H1 (cell line): ENCODE data around the gene CPNE4. TPM values are rescaled to one million over a fixed set of nuclear protein-coding genes. Genes with fewer than 3 reads are reported as not detected.

ENCODE experiments used
- CTCF ChIA-PET: fragments of 300-600 bp; sonication (Branson Sonifier 250); formaldehyde crosslinking; loops from one replicate; lab custom pipeline; 2021; ENCODE audit not compliant: partially characterized antibody; lab: Charles Lee
- POLR2A ChIA-PET: fragments of 300-600 bp; sonication (Branson Sonifier 250); formaldehyde crosslinking; loops from one replicate; lab custom pipeline; 2021; ENCODE audit warnings: inconsistent platforms; ENCODE audit not compliant: partially characterized antibody; lab: Charles Lee
- DNase-seq, 2 experiments: peaks; one replicate each; pipeline versions ENCODE4 v3.0.0 to v3.0.0-alpha.2; 2010 to 2022; ENCODE audit warnings: low spot score in 2 of 2, low read depth in 1 of 2, mixed read lengths in 1 of 2
- FAIRE-seq: peaks from 2 replicates; lab custom pipeline; 2011; peaks lifted over from hg19 to GRCh38; lab: Jason Lieb, UNC
- H2AFZ ChIP-seq: 2 replicates; pipeline ENCODE4 v1.8.1; 2012; ENCODE audit warnings: low read length, inconsistent platforms
- H2AK5ac ChIP-seq: 2 replicates; pipeline ENCODE4 v1.6.1; 2013; ENCODE audit warnings: low read depth, low read length
- H2BK120ac ChIP-seq: replicated peaks from 2 replicates; pipeline ENCODE3; 2013; ENCODE audit warnings: low read depth, low read length, inconsistent platforms
- H2BK12ac ChIP-seq: 2 replicates; pipeline ENCODE4 v1.6.1; 2013; ENCODE audit warnings: low read depth, low read length
- H2BK15ac ChIP-seq: 2 replicates; pipeline ENCODE4 v1.6.1; 2013; ENCODE audit warnings: low read length
- H2BK20ac ChIP-seq: 2 replicates; pipeline ENCODE4 v1.6.1; 2013; ENCODE audit warnings: low read length
- H2BK5ac ChIP-seq: 2 replicates; pipeline ENCODE4 v1.6.1; 2013; ENCODE audit warnings: low read depth, low read length
- H3K14ac ChIP-seq: 2 replicates; pipeline ENCODE4 v1.6.1; 2013; ENCODE audit warnings: inconsistent platforms; ENCODE audit not compliant: insufficient read length
- H3K18ac ChIP-seq: 2 replicates; pipeline ENCODE4 v1.6.1; 2013; ENCODE audit warnings: low read length; ENCODE audit errors: extremely low read depth
- H3K23ac ChIP-seq: 2 replicates; pipeline ENCODE4 v1.6.1; 2013; ENCODE audit warnings: inconsistent platforms; ENCODE audit not compliant: insufficient read length
- H3K23me2 ChIP-seq: 2 replicates; pipeline ENCODE4 v1.6.1; 2013; ENCODE audit warnings: low read depth, low read length
- H3K27ac ChIP-seq: 2 replicates; pipeline ENCODE4 v1.6.1; 2011; ENCODE audit warnings: low read depth, low read length, inconsistent platforms
- H3K27me3 ChIP-seq, 4 experiments: replicated peaks in 1 of 4; 1 replicate in 1 of 4; 2 replicates in 3 of 4; pipeline versions ENCODE4 v1.6.1 to v1.8.1; 2011 to 2013; ENCODE audit warnings: low read length in 3 of 4, mild to moderate bottlenecking in 3 of 4, inconsistent platforms in 2 of 4, mixed read lengths in 2 of 4, moderate library complexity in 1 of 4; ENCODE audit not compliant: control insufficient read depth in 3 of 4, insufficient read depth in 3 of 4; ENCODE audit errors: extremely low read depth in 1 of 4
- H3K36me3 ChIP-seq, 4 experiments: 2 replicates each; pipeline versions ENCODE4 v1.6.1 to v1.8.1; 2011 to 2013; ENCODE audit warnings: mild to moderate bottlenecking in 4 of 4, low read length in 3 of 4, moderate library complexity in 2 of 4, control low read depth in 1 of 4, inconsistent platforms in 1 of 4; ENCODE audit not compliant: insufficient read depth in 4 of 4, control insufficient read depth in 2 of 4
- H3K4ac ChIP-seq: replicated peaks from 2 replicates; pipeline ENCODE3; 2013; ENCODE audit warnings: low read length, low read depth, mixed read lengths, inconsistent platforms; ENCODE audit not compliant: insufficient read length
- H3K4me1 ChIP-seq, 4 experiments: replicated peaks in 1 of 4; 1 replicate in 1 of 4; 2 replicates in 3 of 4; pipeline versions ENCODE4 v1.6.1 to v1.8.1; 2011 to 2013; ENCODE audit warnings: low read length in 3 of 4, inconsistent platforms in 2 of 4, mixed read lengths in 1 of 4; ENCODE audit not compliant: insufficient read depth in 4 of 4, control insufficient read depth in 3 of 4
- H3K4me2 ChIP-seq, 2 experiments: 2 replicates each; pipeline versions ENCODE4 v1.6.1 to v1.8.1; 2011 to 2013; ENCODE audit warnings: low read depth in 2 of 2, low read length in 2 of 2, control low read depth in 1 of 2, inconsistent platforms in 1 of 2, mild to moderate bottlenecking in 1 of 2; ENCODE audit not compliant: insufficient read depth in 1 of 2
- H3K4me3 ChIP-seq, 4 experiments: fragments of 200-600, 300-600 bp in 1 of 4; sonication (generic), shearing (Covaris generic), sonication (Bioruptor Twin) in 1 of 4; 2 replicates each; pipeline versions ENCODE4 v1.5.1 to v1.8.1; 2011 to 2016; ENCODE audit warnings: low read length in 4 of 4, low read depth in 3 of 4, control low read depth in 2 of 4, inconsistent platforms in 2 of 4, mild to moderate bottlenecking in 2 of 4, mixed read lengths in 1 of 4, moderate library complexity in 1 of 4; ENCODE audit not compliant: insufficient read depth in 2 of 4; ENCODE audit errors: extremely low read depth in 1 of 4
- H3K56ac ChIP-seq: replicated peaks from 2 replicates; pipeline ENCODE3; 2013; ENCODE audit warnings: low read depth, mild to moderate bottlenecking, mixed read lengths, low read length, inconsistent platforms; ENCODE audit not compliant: insufficient read length
- H3K79me1 ChIP-seq: 2 replicates; pipeline ENCODE4 v1.6.1; 2013; ENCODE audit warnings: low read depth, low read length, control low read depth
- H3K79me2 ChIP-seq, 2 experiments: 2 replicates each; pipeline versions ENCODE4 v1.6.1 to v1.8.1; 2012 to 2013; ENCODE audit warnings: low read length in 2 of 2, mild to moderate bottlenecking in 2 of 2, inconsistent platforms in 1 of 2; ENCODE audit not compliant: insufficient read depth in 2 of 2, control insufficient read depth in 1 of 2
- H3K9ac ChIP-seq, 4 experiments: replicated peaks in 1 of 4; 1 replicate in 1 of 4; 2 replicates in 3 of 4; pipeline versions ENCODE4 v1.6.1 to v1.8.1; 2011 to 2013; ENCODE audit warnings: low read depth in 3 of 4, low read length in 3 of 4, control low read depth in 2 of 4, mild to moderate bottlenecking in 2 of 4, moderate library complexity in 2 of 4, inconsistent platforms in 1 of 4; ENCODE audit errors: extremely low read depth in 1 of 4
- H3K9me3 ChIP-seq, 2 experiments: 2 replicates each; pipeline versions ENCODE4 v1.6.1 to v1.8.1; 2012 to 2013; ENCODE audit warnings: mild to moderate bottlenecking in 2 of 2, moderate library complexity in 2 of 2, control low read depth in 1 of 2, inconsistent platforms in 1 of 2, low read depth in 1 of 2, low read length in 1 of 2, mixed read lengths in 1 of 2; ENCODE audit not compliant: insufficient read depth in 2 of 2
- H4K20me1 ChIP-seq, 2 experiments: replicated peaks in 1 of 2; 2 replicates each; pipeline versions ENCODE3 to v1.8.1; 2011 to 2013; ENCODE audit warnings: inconsistent platforms in 2 of 2, low read length in 2 of 2, mild to moderate bottlenecking in 1 of 2; ENCODE audit not compliant: insufficient read depth in 2 of 2, control insufficient read depth in 1 of 2
- H4K5ac ChIP-seq: 2 replicates; pipeline ENCODE4 v1.6.1; 2013; ENCODE audit warnings: low read length, low read depth, mixed read lengths, inconsistent platforms; ENCODE audit not compliant: insufficient read length
- H4K8ac ChIP-seq: 2 replicates; pipeline ENCODE4 v1.8.0; 2013; ENCODE audit warnings: mild to moderate bottlenecking, moderate library complexity, low read length, inconsistent platforms; ENCODE audit not compliant: insufficient read depth; ENCODE audit errors: extremely low read depth
- H4K91ac ChIP-seq: replicated peaks from 2 replicates; pipeline ENCODE3; 2013; ENCODE audit warnings: low read length, mixed read lengths, inconsistent platforms; ENCODE audit not compliant: insufficient read length
- ASH2L ChIP-seq: fragments of 200-600, 300-600 bp; sonication (generic); IDR thresholded peaks from one replicate; pipeline ENCODE4 v1.7.1; 2017; ENCODE audit warnings: low read length
- BCL11A ChIP-seq, 2 experiments: IDR thresholded peaks; one replicate each; pipeline ENCODE4 v1.6.1; 2011; ENCODE audit warnings: low read depth in 2 of 2, low read length in 2 of 2, mild to moderate bottlenecking in 2 of 2
- BRCA1 ChIP-seq: IDR thresholded peaks from 2 replicates; pipeline ENCODE4 v1.6.1; 2012; ENCODE audit warnings: low read depth, low read length, improper control_type of control experiment
- CHD1 ChIP-seq: IDR thresholded peaks from 2 replicates; pipeline ENCODE4 v1.6.1; 2012; ENCODE audit warnings: low read depth, low read length, improper control_type of control experiment
- CREB1 ChIP-seq: IDR thresholded peaks from 2 replicates; pipeline ENCODE4 v1.6.1; 2012; ENCODE audit warnings: inconsistent platforms
- KDM1A ChIP-seq: fragments of 200-600, 300-600 bp; sonication (generic); IDR thresholded peaks from 2 replicates; pipeline ENCODE4 v1.7.1; 2016; ENCODE audit warnings: mild to moderate bottlenecking, low read length, borderline replicate concordance
- KDM4A ChIP-seq: IDR thresholded peaks from one replicate; pipeline ENCODE4 v1.7.1; 2012; ENCODE audit warnings: low read depth, mild to moderate bottlenecking, moderate library complexity, low read length, inconsistent platforms; ENCODE audit not compliant: severe bottlenecking
- MAX ChIP-seq: IDR thresholded peaks from 2 replicates; pipeline ENCODE4 v1.6.1; 2012; ENCODE audit warnings: inconsistent platforms
- RBBP5 ChIP-seq: IDR thresholded peaks from 2 replicates; pipeline ENCODE4 v1.7.1; 2012; ENCODE audit warnings: low read depth, mild to moderate bottlenecking, inconsistent platforms, low read length, moderate library complexity, borderline replicate concordance
- RFX5 ChIP-seq: IDR thresholded peaks from 2 replicates; pipeline ENCODE4 v1.6.1; 2011; ENCODE audit warnings: low read depth, low read length, improper control_type of control experiment, borderline replicate concordance
- SIRT6 ChIP-seq: IDR thresholded peaks from one replicate; pipeline ENCODE4 v1.7.1; 2012; ENCODE audit warnings: low read length, inconsistent platforms
- SP1 ChIP-seq: IDR thresholded peaks from 2 replicates; pipeline ENCODE4 v1.6.1; 2011; ENCODE audit warnings: low read depth, low read length
- SRF ChIP-seq: IDR thresholded peaks from 2 replicates; pipeline ENCODE4 v1.6.1; 2011; ENCODE audit warnings: mild to moderate bottlenecking, low read depth, low read length, moderate library complexity
- SUZ12 ChIP-seq: fragments of 200-600 bp; sonication (generic); IDR thresholded peaks from 2 replicates; pipeline ENCODE4 v1.6.1; 2012; ENCODE audit warnings: mild to moderate bottlenecking, inconsistent platforms, low read length, moderate library complexity, mixed read lengths
- TCF12 ChIP-seq: IDR thresholded peaks from 2 replicates; pipeline ENCODE4 v1.6.1; 2011; ENCODE audit warnings: low read depth, mild to moderate bottlenecking, low read length
- WGBS, 2 experiments: shearing (Covaris generic) in 1 of 2; methylation state at CpG; one replicate each; pipeline versions ENCODE4 v1.1.6 to v1.1.7; 2013 to 2015; ENCODE audit warnings: low lambda C conversion rate in 2 of 2, mixed read lengths in 2 of 2, inconsistent platforms in 1 of 2, low coverage in 1 of 2, missing lambda C conversion rate in 1 of 2; ENCODE audit not compliant: insufficient replicate concordance in 2 of 2, insufficient coverage in 1 of 2, insufficient read length in 1 of 2; ENCODE audit errors: extremely low coverage in 1 of 2, missing lambda C conversion rate in 1 of 2; 5-methylcytosine and 5-hydroxymethylcytosine counted together
- polyA plus RNA-seq, 7 experiments: library from polyadenylated mRNA; depleted of rRNA in 3 of 7; stranded (reverse) in 5 of 7; unstranded in 2 of 7; fragments of >200 nt in 5 of 7; fragments of 200-250 nt in 2 of 7; gene quantifications; 1 replicate in 5 of 7; 2 replicates in 1 of 7; 4 replicates in 1 of 7; pipeline versions ENCODE4 v1.2.1 to v1.2.3, GENCODE V29; 2011 to 2013; ENCODE audit warnings: missing spikeins in 2 of 7, mixed read lengths in 2 of 7
- total RNA-seq: library from RNA; stranded (reverse); fragmentation: NEBNext Ultra II Directional; extraction: Animal tissue kit (Norgen Biotek cat#: 25700); gene quantifications from 2 replicates; pipeline ENCODE4 v1.2.1, GENCODE V29; 2021

The CPNE4 gene
- total and polyA plus RNA-seq, 2 of the 8 experiments (the other 6 are each of a cell fraction or from before 2014, with no cell fraction given) = 0.82 to 3.8 TPM

GRCh38 chr3:131541288-131541687 lies 493.5 kb downstream of the CPNE4 start:
- H3K27me3 ChIP-seq = no peaks in the 10 kb centered on the region
- FAIRE-seq (no peak), DNase-seq (no peak)
- H2BK120ac ChIP-seq = no peak overlapping the region
- H3K79me1 ChIP-seq = no peaks in the 10 kb centered on the region
- H3K56ac ChIP-seq = no peak overlapping the region
- no peak overlapping the region for H2AFZ ChIP-seq
- H4K8ac ChIP-seq = no peak overlapping the region
- no peak overlapping the region for H2BK15ac ChIP-seq
- CTCF ChIA-PET = interaction anchor here (3.2 to 4.6 kb wide), 2 partner anchors 8 to 14 kb away, joined by 7 to 39 read pairs; no protein-coding TSS in a partner anchor
- WGBS, 2 experiments = 95% methylated on average over 1 of the region's 1 CpG; no CpG with 5 or more reads in 1 of the 2 experiments
- no peak overlapping the region for H3K4ac ChIP-seq
- H4K20me1 ChIP-seq = no peaks in the 10 kb centered on the region
- H3K23ac ChIP-seq = no peak overlapping the region
- 0 out of 2 replicates have a peak, but pooled peaks cover 3% of the 10 kb centered on the region for H3K23me2 ChIP-seq
- H3K9ac ChIP-seq = no peak overlapping the region
- no peaks in the 10 kb centered on the region for H3K4me1 ChIP-seq
- H3K18ac ChIP-seq = no peak overlapping the region
- H3K14ac ChIP-seq = no peak overlapping the region
- POLR2A ChIA-PET = no interaction called here
- H2BK12ac ChIP-seq = no peak overlapping the region
- H3K9me3 ChIP-seq = no peaks in the 10 kb centered on the region
- no peak overlapping the region for H3K4me3 ChIP-seq
- no peak overlapping the region for H4K5ac ChIP-seq
- H2BK5ac ChIP-seq = no peak overlapping the region
- no peaks in the 10 kb centered on the region for H3K36me3 ChIP-seq
- H3K4me2 ChIP-seq = no peak overlapping the region
- H2AK5ac ChIP-seq = no peak overlapping the region
- H2BK20ac ChIP-seq = no peak overlapping the region
- H4K91ac ChIP-seq = no peak overlapping the region
- no peaks in the 10 kb centered on the region for H3K79me2 ChIP-seq
- H3K27ac ChIP-seq = no peak overlapping the region
- TF ChIP-seq CREB1 (no peak), BRCA1 (no peak), BCL11A (IDR thresholded peaks at IDR 0.05; ENCODE audit: low read depth in 2 of 2, low read length in 2 of 2) (no peak), KDM4A (no peak), SIRT6 (no peak), RBBP5 (no peak), MAX (no peak), SRF (no peak), RFX5 (no peak), TCF12 (no peak), CHD1 (no peak), SUZ12 (no peak), SP1 (no peak), ASH2L (no peak), KDM1A (no peak)
